HG03342 (cell line): ENCODE measurements around the gene MCRS1.
A peak's percentile ranks its signal among the peaks of the same experiment; 100 is the strongest.
"Not testable (repeated sequence)": the region's sequence is repeated elsewhere in the genome, so short reads cannot be mapped to it uniquely, and the experiment has no call there.

Source experiments
- ATAC-seq: cut with Tn5 transposase; IDR thresholded peaks from one replicate; pipeline ENCODE4 v1.9.1; 2021; ENCODE audit warnings: mild to moderate bottlenecking, moderate library complexity; ENCODE audit not compliant: unreplicated experiment

Gene MCRS1

GRCh38 chr12:49542592-49543160, 25.3 kb downstream of the MCRS1 start:
- ATAC-seq, result no peak

GRCh38 chr12:49541911-49542505, 25.9 kb downstream of the MCRS1 start:
- no peak for ATAC-seq

GRCh38 chr12:49541140-49541861, 26.6 kb downstream of the MCRS1 start:
- no peak for ATAC-seq

GRCh38 chr12:49540229-49541139, 27.5 kb downstream of the MCRS1 start:
- ATAC-seq, result no peak

- ATAC-seq, result no peak
Observed at GRCh38 chr12:49539406-49540228, 28.3 kb downstream of the MCRS1 start.

GRCh38 chr12:49538510-49539403, 29.2 kb downstream of the MCRS1 start, which contains the start of gene KCNH3:
Gene KCNH3, plus strand, starts transcription at chr12:49539030. Its CDS starts 387 bp downstream, at chr12:49539417.
- ATAC-seq, result peak; percentile 70

- ATAC-seq, result no peak
Observed at GRCh38 chr12:49537752-49538509, 30.0 kb downstream of the MCRS1 start.

GRCh38 chr12:49537231-49537751, 30.7 kb downstream of the MCRS1 start:
- ATAC-seq, result no peak

- ATAC-seq, result no peak
Observed at GRCh38 chr12:49536526-49537071, 31.3 kb downstream of the MCRS1 start.

GRCh38 chr12:49535921-49536525, 31.9 kb downstream of the MCRS1 start:
- ATAC-seq, result no peak

GRCh38 chr12:49534731-49535278, 33.1 kb downstream of the MCRS1 start:
- no peak for ATAC-seq

- ATAC-seq, result not testable (repeated sequence)
Observed at GRCh38 chr12:49534122-49534521, 33.8 kb downstream of the MCRS1 start.

- no peak for ATAC-seq
Observed at GRCh38 chr12:49533331-49533730, 34.6 kb downstream of the MCRS1 start.

- no peak for ATAC-seq
Observed at GRCh38 chr12:49531745-49532144, 36.2 kb downstream of the MCRS1 start.

GRCh38 chr12:49529414-49529813, 38.5 kb downstream of the MCRS1 start:
- no peak for ATAC-seq

GRCh38 chr12:49527361-49528130, 40.4 kb downstream of the MCRS1 start:
- no peak for ATAC-seq

- ATAC-seq, result no peak
Observed at GRCh38 chr12:49525942-49526341, 42.0 kb downstream of the MCRS1 start.
